Activated CD4-positive, CD25-positive, alpha-beta regulatory T cell treated with anti-CD3 and anti-CD28 coated beads, Interleukin-2, amount 50 U/mL, for 72 hours (primary cell): ENCODE data around the gene CLDN12.
"Not testable (repeated sequence)": the region's sequence is repeated elsewhere in the genome, so short reads cannot be mapped to it uniquely, and the experiment has no call there.

Source experiments
- DNase-seq: peaks from one replicate; pipeline ENCODE4 v3.0.0; 2021

Gene CLDN12

GRCh38 chr7:90445633-90446032 lies 42.4 kb downstream of the CLDN12 start:
- no peak for DNase-seq

GRCh38 chr7:90446137-90446899 lies 43.1 kb downstream of the CLDN12 start:
- no peak for DNase-seq

- DNase-seq, result no peak
Observed at GRCh38 chr7:90453259-90453891, 50.1 kb downstream of the CLDN12 start.

- DNase-seq, result no peak
Observed at GRCh38 chr7:90453931-90454330, 50.7 kb downstream of the CLDN12 start.

DNA sequence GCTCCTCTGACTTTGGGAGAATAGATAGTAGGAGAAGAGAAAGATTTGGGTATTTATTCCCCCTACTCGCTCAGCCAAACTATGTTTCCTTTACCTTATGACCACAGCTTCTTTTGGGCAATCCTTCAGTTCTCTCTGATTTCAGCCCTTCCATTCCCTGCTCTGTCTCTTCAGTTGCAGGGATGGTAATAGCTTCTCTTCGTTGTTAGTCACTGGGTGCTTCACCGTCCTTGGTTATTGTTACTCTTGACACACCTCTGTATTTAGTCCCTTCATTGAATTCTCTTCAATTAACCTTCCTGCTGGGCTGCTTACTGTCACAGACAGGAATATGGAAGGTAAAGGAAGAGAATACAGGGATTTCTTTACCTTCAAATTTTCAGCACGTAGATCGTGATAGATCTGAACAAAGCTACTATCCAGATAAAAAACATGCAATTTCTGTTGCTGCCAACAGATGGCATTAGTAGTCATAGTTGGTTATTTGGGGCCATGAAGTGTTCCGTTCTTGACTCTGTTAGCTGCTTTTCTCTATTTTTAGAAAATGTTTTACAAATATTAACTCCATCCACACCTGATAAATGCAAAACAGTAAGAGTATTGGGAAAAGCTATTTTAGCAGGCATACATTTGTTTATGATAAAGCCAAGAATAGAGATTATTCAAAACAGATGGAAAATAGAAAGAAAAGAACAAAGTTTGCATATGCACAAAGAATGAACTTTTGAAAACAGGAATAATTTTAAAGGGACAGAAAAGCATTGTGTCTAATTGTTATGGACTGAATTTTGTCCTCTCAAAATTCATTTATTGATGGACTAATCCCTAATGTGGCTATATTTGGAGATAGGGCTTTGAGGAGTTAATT lies 52.1 kb downstream of the CLDN12 start:
- DNase-seq, result no peak

- DNase-seq, result no peak
Observed at GRCh38 chr7:90458104-90458503, 54.8 kb downstream of the CLDN12 start.

GRCh38 chr7:90459888-90460287 lies 56.6 kb downstream of the CLDN12 start:
- no peak for DNase-seq

- no peak for DNase-seq
Observed at GRCh38 chr7:90461219-90461618, 58.0 kb downstream of the CLDN12 start.

DNA sequence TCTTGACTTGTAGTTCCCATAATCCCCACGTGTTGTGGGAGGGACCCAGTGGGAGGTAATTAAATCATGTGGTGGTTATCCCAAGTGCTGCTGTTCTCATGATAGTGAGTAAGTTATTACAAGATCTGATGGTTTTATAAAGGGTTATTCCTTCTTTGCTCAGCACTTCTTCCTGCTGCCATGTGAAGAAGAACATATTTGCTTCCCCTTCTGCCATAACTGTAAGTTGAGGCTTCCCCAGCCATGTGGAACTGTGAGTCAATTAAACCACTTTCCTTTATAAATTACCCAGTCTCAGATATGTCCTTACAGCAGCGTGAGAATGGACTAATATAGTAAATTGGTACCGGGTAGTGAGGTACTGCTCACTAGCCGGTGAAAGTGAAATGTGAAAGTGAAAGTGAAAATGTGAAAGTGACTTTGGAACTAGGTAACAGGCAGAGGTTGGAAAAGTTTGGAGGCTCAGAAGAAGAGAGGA lies 59.9 kb downstream of the CLDN12 start:
- DNase-seq, result not testable (repeated sequence)
